BLaER1 (cell line): ENCODE data around the gene TPSD1.
"Not testable (repeated sequence)": the region's sequence is repeated elsewhere in the genome, so short reads cannot be mapped to it uniquely, and the experiment has no call there.

Source experiments
- H3K27ac ChIP-seq: shearing (Covaris generic); formaldehyde crosslinking; 2 replicates; pipeline ENCODE4 v1.8.1; 2022
- H3K27me3 ChIP-seq: shearing (Covaris generic); formaldehyde crosslinking; 2 replicates; pipeline ENCODE4 v1.8.1; 2022
- H3K36me3 ChIP-seq: shearing (Covaris generic); formaldehyde crosslinking; 2 replicates; pipeline ENCODE4 v1.8.1; 2022
- H3K4me1 ChIP-seq: shearing (Covaris generic); formaldehyde crosslinking; 2 replicates; pipeline ENCODE4 v1.8.1; 2022
- H3K4me2 ChIP-seq: shearing (Covaris generic); formaldehyde crosslinking; 2 replicates; pipeline ENCODE4 v1.8.1; 2022
- H3K4me3 ChIP-seq: shearing (Covaris generic); formaldehyde crosslinking; 2 replicates; pipeline ENCODE4 v1.8.1; 2022
- H3K9ac ChIP-seq: shearing (Covaris generic); formaldehyde crosslinking; 2 replicates; pipeline ENCODE4 v1.8.1; 2022
- H3K9me3 ChIP-seq: shearing (Covaris generic); formaldehyde crosslinking; 2 replicates; pipeline ENCODE4 v1.8.1; 2022
- H4K20me1 ChIP-seq: shearing (Covaris generic); formaldehyde crosslinking; 2 replicates; pipeline ENCODE4 v1.8.1; 2022
- Cebpa-rat ChIP-seq: shearing (Covaris generic); IDR thresholded peaks from 2 replicates; pipeline ENCODE4 v1.8.1; 2022

TPSD1 gene

GRCh38 chr16:1265090-1265630 is 9.3 kb downstream of the TPSD1 start:
- H3K4me3 ChIP-seq, result no peak overlapping the region
- peaks cover 28% of the 10 kb centered on the region for H4K20me1 ChIP-seq
- peaks cover 5% of the 10 kb centered on the region; the same call in 1 of the 2 replicates for H3K4me1 ChIP-seq
- no peak overlapping the region for H3K27ac ChIP-seq
- no peaks in the 10 kb centered on the region for H3K36me3 ChIP-seq
- H3K27me3 ChIP-seq, result peaks cover 38% of the 10 kb centered on the region
- H3K9ac ChIP-seq, result no peak overlapping the region
- no peak for TF ChIP-seq Cebpa-rat
- H3K9me3 ChIP-seq, result no peaks in the 10 kb centered on the region; the same call in 1 of the 2 replicates
- no peak overlapping the region for H3K4me2 ChIP-seq

DNA sequence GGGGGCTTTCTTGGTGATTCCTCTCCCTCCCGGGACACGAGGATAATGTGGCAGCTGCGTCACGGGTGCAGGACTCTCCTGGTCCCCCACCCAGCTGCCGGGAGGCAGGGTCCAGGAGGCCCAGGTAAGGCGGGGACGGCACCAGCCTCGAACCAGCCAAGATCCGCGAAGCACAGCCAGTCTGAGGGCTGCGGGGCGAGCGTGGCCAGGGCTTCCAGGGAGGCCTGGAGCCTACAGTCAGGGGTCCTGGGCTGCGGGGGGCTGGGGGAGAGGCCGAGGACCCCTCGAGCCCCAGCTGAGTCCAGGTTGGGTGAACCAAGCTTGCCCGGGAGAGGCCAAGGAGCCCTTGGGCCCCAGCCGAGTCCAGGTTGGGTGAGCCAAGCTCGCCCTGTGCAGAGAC is 10.0 kb downstream of the TPSD1 start:
- Histone ChIP-seq H3K27me3 (peaks cover 31% of the 10 kb centered on the region), H3K36me3 (no peaks in the 10 kb centered on the region), H3K9ac (no peak overlapping the region), H3K4me1 (peaks cover 5% of the 10 kb centered on the region; the same call in 1 of the 2 replicates), H3K4me2 (no peak overlapping the region), H3K27ac (no peak overlapping the region), H3K9me3 (no peaks in the 10 kb centered on the region; the same call in 1 of the 2 replicates), H4K20me1 (peaks cover 22% of the 10 kb centered on the region), H3K4me3 (no peak overlapping the region)
- no peak for TF ChIP-seq Cebpa-rat

DNA sequence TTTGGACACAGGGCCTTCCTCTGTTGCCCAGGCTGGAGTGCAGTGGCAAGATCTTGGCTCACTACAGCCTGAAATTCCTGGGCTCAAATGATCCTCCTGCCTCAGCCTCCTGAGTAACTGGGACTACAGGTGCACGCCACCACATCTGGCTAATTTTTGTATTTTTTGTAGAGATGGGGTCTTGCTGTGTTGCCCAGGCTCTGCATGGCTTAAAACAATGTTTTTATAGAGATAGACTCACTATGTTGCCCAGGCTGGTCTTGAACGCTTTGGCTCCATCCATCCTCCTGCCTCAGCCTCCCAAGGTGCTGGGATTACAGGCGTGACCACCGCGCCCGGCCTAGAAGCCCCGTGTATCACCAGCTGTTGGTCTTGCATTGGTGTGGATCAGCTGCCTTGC is 13.5 kb downstream of the TPSD1 start:
- H3K4me2 ChIP-seq, H4K20me1 ChIP-seq, H3K27me3 ChIP-seq, H3K9me3 ChIP-seq, H3K9ac ChIP-seq, H3K36me3 ChIP-seq, H3K27ac ChIP-seq, H3K4me3 ChIP-seq: not testable (repeated sequence)
- H3K4me1 ChIP-seq, result peaks cover 14% of the 10 kb centered on the region

- Histone ChIP-seq H3K27ac (no peak overlapping the region), H3K9ac (no peak overlapping the region), H3K27me3 (0 out of 2 replicates have a peak, but pooled peaks cover 3% of the 10 kb centered on the region), H3K4me1 (peaks cover 14% of the 10 kb centered on the region), H3K36me3 (no peaks in the 10 kb centered on the region), H3K4me2 (peak overlapping the region; percentile 50), H4K20me1 (no peaks in the 10 kb centered on the region), H3K9me3 (no peaks in the 10 kb centered on the region), H3K4me3 (no peak overlapping the region)
- no peak for TF ChIP-seq Cebpa-rat
Measured at GRCh38 chr16:1271380-1271723, 15.5 kb downstream of the TPSD1 start.

DNA sequence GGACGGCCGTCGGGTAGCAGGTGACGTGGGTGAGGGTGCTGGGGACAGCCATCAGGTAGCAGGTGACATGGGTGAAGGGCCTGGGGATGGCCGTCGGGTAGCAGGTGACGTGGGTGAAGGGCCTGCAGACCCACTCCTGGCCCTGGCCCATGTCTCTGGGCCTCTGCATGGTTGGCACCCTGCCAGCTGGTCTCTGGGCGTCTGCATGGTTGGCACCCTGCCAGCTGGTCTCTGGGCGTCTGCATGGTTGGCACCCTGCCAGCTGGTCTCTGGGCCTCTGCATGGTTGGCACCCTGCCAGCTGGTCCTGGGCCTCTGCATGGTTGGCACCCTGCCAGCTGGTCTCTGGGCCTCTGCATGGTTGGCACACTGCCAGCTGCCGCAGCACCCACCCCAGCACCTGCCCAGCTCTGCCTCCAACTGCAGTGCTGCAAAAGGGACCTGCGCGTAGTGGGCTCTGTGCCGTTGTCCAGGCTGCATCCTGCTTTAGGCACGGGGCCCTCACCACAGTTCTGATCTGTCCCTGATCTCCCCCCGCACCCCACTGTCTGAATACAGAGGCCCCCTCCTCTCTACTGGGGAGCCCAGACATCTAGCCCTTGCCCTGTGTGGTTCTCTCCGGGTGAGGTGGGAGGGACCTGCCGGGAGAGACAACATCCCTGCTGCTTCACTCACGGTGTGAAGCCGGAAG is 16.0 kb downstream of the TPSD1 start:
- not testable (repeated sequence) for H3K27ac ChIP-seq, H3K9me3 ChIP-seq, H3K9ac ChIP-seq, H3K4me3 ChIP-seq, H3K27me3 ChIP-seq, H3K36me3 ChIP-seq, H4K20me1 ChIP-seq
- peaks cover 14% of the 10 kb centered on the region for H3K4me1 ChIP-seq
- peak overlapping the region; percentile 50 for H3K4me2 ChIP-seq

GRCh38 chr16:1272453-1273198 is 16.8 kb downstream of the TPSD1 start:
- peaks cover 14% of the 10 kb centered on the region for H3K4me1 ChIP-seq
- H3K36me3 ChIP-seq, result no peaks in the 10 kb centered on the region
- no peak overlapping the region for H3K27ac ChIP-seq
- H3K4me2 ChIP-seq, result peak overlapping the region; percentile 50
- H4K20me1 ChIP-seq, result no peaks in the 10 kb centered on the region
- H3K4me3 ChIP-seq, result no peak overlapping the region
- no peaks in the 10 kb centered on the region for H3K9me3 ChIP-seq
- no peak overlapping the region for H3K9ac ChIP-seq
- TF ChIP-seq Cebpa-rat, result no peak
- H3K27me3 ChIP-seq, result peaks cover 10% of the 10 kb centered on the region

GRCh38 chr16:1273816-1274215 is 17.9 kb downstream of the TPSD1 start:
- Histone ChIP-seq H3K4me2 (no peak overlapping the region), H3K27me3 (peaks cover 20% of the 10 kb centered on the region), H3K36me3 (no peaks in the 10 kb centered on the region), H3K4me1 (peaks cover 19% of the 10 kb centered on the region), H3K9me3 (no peaks in the 10 kb centered on the region), H3K4me3 (no peak overlapping the region), H3K9ac (no peak overlapping the region), H4K20me1 (no peaks in the 10 kb centered on the region), H3K27ac (no peak overlapping the region)
- TF ChIP-seq Cebpa-rat, result no peak

GRCh38 chr16:1274767-1275166 is 18.9 kb downstream of the TPSD1 start:
- no peak overlapping the region for H3K4me3 ChIP-seq
- H3K27me3 ChIP-seq, result peaks cover 27% of the 10 kb centered on the region
- H3K9ac ChIP-seq, result no peak overlapping the region
- TF ChIP-seq Cebpa-rat, result no peak
- no peaks in the 10 kb centered on the region for H3K9me3 ChIP-seq
- no peak overlapping the region for H3K27ac ChIP-seq
- H4K20me1 ChIP-seq, result no peaks in the 10 kb centered on the region
- H3K4me1 ChIP-seq, result peaks cover 28% of the 10 kb centered on the region
- no peaks in the 10 kb centered on the region for H3K36me3 ChIP-seq
- H3K4me2 ChIP-seq, result no peak overlapping the region

DNA sequence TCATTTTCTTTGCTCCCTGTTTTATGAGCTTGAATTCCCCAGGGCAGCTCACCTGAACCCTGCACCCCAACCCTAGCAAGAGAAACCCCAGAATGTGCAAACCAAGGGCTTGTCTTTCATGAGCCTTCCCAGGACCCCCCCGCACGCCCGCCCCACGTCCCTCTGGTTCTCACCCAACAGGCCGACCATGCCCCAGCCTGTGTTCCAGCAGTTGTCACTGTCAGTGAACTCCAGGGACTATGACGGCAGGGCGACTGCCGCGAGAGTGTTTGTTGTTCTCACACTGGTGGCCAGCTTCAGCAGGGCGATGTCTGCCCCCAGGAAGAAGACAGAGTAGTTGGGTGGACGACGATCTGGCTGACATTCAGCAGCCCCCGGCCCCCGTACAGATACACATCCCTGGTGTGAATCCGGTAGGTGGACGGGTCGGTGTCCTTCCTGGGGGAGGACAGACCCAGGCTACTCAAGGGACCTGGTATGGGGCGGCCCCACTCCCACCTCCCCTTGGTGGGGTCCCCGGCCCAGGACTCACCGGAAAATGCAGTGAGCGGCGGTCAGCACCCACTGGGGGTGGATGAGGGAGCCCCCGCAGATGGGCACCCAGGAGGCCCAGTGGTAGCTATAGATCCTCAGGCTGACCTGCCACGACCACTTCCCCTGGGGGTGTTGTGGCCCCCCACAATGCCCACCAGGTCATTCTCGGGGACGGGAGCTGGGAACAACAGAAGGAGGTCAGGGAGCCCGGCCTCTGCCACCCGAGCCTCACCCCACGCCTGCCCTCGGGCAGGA is 20.1 kb downstream of the TPSD1 start:
- Histone ChIP-seq H3K9ac (no peak overlapping the region), H4K20me1 (no peaks in the 10 kb centered on the region), H3K27me3 (peaks cover 27% of the 10 kb centered on the region), H3K36me3 (no peaks in the 10 kb centered on the region), H3K9me3 (no peaks in the 10 kb centered on the region), H3K4me2 (no peak overlapping the region), H3K27ac (no peak overlapping the region), H3K4me1 (peaks cover 41% of the 10 kb centered on the region), H3K4me3 (no peak overlapping the region)
- no peak for TF ChIP-seq Cebpa-rat

DNA sequence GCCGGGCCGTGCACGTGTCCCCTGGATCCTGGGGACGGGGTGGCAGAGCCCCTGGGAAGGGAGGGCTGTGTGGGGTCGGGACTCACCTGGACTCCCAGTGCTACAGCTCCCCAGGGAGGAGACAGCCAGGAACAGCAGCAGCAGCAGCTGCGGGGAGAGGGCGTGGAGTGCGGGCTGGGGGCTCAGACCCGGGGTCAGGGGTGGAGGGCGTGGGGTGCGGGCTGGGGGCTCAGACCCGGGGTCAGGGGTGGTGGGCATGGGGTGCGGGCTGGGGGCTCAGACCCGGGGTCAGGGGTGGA is 20.7 kb downstream of the TPSD1 start:
- H3K27me3 ChIP-seq, result peaks cover 32% of the 10 kb centered on the region
- no peak overlapping the region for H3K9ac ChIP-seq
- no peak overlapping the region for H3K4me3 ChIP-seq
- no peak for TF ChIP-seq Cebpa-rat
- peaks cover 43% of the 10 kb centered on the region for H3K4me1 ChIP-seq
- H3K9me3 ChIP-seq, result no peaks in the 10 kb centered on the region
- H3K36me3 ChIP-seq, result no peaks in the 10 kb centered on the region
- H4K20me1 ChIP-seq, result no peaks in the 10 kb centered on the region
- H3K27ac ChIP-seq, result no peak overlapping the region
- H3K4me2 ChIP-seq, result no peak overlapping the region
